Left lung (tissue), 10 donors: ENCODE measurements around the gene MYBPC3. TPM values are rescaled to one million over a fixed set of nuclear protein-coding genes. Genes with fewer than 3 reads are reported as not detected.
A peak's percentile ranks its signal among the peaks of the same experiment; 100 is the strongest.

Source experiments
- ATAC-seq: fragments of 200-7000 bp; cut with Tn5 transposase; one replicate; pipeline ENCODE4 v1.9.1; 2020; ENCODE audit warnings: moderate library complexity
- DNase-seq, 4 donors: peaks; one replicate each; pipeline ENCODE4 v3.0.0-alpha.2; 2013 to 2020
- H3K27ac ChIP-seq, 2 donors: fragments of 200-600 bp; sonication (generic) in 1 of 2; one replicate each; pipeline versions ENCODE4 v1.5.0 to v1.8.0; 2020 to 2021
- H3K27me3 ChIP-seq, 2 donors: fragments of 200-600 bp; sonication (generic) in 1 of 2; one replicate each; pipeline versions ENCODE4 v1.5.0 to v1.8.0; 2020 to 2021
- H3K36me3 ChIP-seq, 2 donors: fragments of 200-600 bp; sonication (generic) in 1 of 2; one replicate each; pipeline versions ENCODE4 v1.5.0 to v1.8.0; 2020 to 2021
- H3K4me1 ChIP-seq, 2 donors: fragments of 200-600 bp; one replicate each; pipeline ENCODE4 v1.8.0; 2021
- H3K4me3 ChIP-seq, 2 donors: fragments of 200-600 bp; sonication (generic) in 1 of 2; one replicate each; pipeline versions ENCODE4 v1.5.0 to v1.8.0; 2020 to 2021; ENCODE audit warnings: mild to moderate bottlenecking in 1 of 2
- H3K9me3 ChIP-seq, 2 donors: fragments of 200-600 bp; sonication (generic) in 1 of 2; one replicate each; pipeline versions ENCODE4 v1.5.0 to v1.8.0; 2020 to 2021
- intact Hi-C, 2 donors: fragments of 100-400 bp; cut with DNase I; formaldehyde crosslinking; loops; one replicate each; pipeline versions ENCODE4 v1.11.2 to v1.14.2; 2022
- polyA plus RNA-seq, 6 donors: library from polyadenylated mRNA; unstranded; fragments of 120-200 nt; gene quantifications; one replicate each; pipeline ENCODE4 v1.2.1, GENCODE V29; 2013; ENCODE audit not compliant: insufficient read length in 6 of 6
- total RNA-seq, 2 donors: library from RNA; stranded (reverse); fragmentation: NEBNext Ultra II Directional; extraction: Animal tissue kit (Norgen Biotek cat#: 25700); gene quantifications; one replicate each; pipeline ENCODE4 v1.2.1, GENCODE V29; 2021
- TF ChIP-seq, protein P1 (sequence below), 2 donors: fragments of 200-600 bp; sonication (generic) in 1 of 2; IDR thresholded peaks; one replicate each; pipeline versions ENCODE4 v1.5.0 to v1.8.0; 2021; ENCODE audit warnings: antibody characterized with exemption in 2 of 2
- donor health status: DM: no; HTN: yes; CAD: no.
- donor health status: DM: no; HTN: no; CAD: no.

The MYBPC3 gene
- total and polyA plus RNA-seq, 8 donors = 0.06 to 2.0 (median 0.25) TPM; not detected in 3

GRCh38 chr11:47375546-47376085, 23.1 kb upstream of the MYBPC3 start:
- TF ChIP-seq, protein P1, sequence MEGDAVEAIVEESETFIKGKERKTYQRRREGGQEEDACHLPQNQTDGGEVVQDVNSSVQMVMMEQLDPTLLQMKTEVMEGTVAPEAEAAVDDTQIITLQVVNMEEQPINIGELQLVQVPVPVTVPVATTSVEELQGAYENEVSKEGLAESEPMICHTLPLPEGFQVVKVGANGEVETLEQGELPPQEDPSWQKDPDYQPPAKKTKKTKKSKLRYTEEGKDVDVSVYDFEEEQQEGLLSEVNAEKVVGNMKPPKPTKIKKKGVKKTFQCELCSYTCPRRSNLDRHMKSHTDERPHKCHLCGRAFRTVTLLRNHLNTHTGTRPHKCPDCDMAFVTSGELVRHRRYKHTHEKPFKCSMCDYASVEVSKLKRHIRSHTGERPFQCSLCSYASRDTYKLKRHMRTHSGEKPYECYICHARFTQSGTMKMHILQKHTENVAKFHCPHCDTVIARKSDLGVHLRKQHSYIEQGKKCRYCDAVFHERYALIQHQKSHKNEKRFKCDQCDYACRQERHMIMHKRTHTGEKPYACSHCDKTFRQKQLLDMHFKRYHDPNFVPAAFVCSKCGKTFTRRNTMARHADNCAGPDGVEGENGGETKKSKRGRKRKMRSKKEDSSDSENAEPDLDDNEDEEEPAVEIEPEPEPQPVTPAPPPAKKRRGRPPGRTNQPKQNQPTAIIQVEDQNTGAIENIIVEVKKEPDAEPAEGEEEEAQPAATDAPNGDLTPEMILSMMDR (IDR thresholded peaks at IDR 0.05) = no peak
- H3K27ac ChIP-seq = peak overlapping the region in 1 of 2 donors; percentile 93
- ATAC-seq = no peak
- H3K4me1 ChIP-seq = peaks cover 0 to 48% of the 10 kb centered on the region in 2 donors
- H3K9me3 ChIP-seq = no peaks in the 10 kb centered on the region
- peaks cover 0 to 55% of the 10 kb centered on the region in 2 donors for H3K36me3 ChIP-seq
- no peak for DNase-seq
- intact Hi-C loops = loop anchor here in 1 of 2 donors (10.0 kb wide), 1 partner anchor 79 kb away; no protein-coding TSS in a partner anchor
- peak overlapping the region in 1 of 2 donors; percentile 67 for H3K4me3 ChIP-seq
- no peaks in the 10 kb centered on the region for H3K27me3 ChIP-seq

GRCh38 chr11:47375020-47375419, 22.5 kb upstream of the MYBPC3 start:
- H3K9me3 ChIP-seq = no peaks in the 10 kb centered on the region
- no peaks in the 10 kb centered on the region for H3K27me3 ChIP-seq
- peak overlapping the region in 1 of 2 donors; percentile 67 for H3K4me3 ChIP-seq
- peak overlapping the region in 1 of 2 donors; percentile 93 for H3K27ac ChIP-seq
- intact Hi-C loops = loop anchor here in 1 of 2 donors (10.0 kb wide), 1 partner anchor 80 kb away; no protein-coding TSS in a partner anchor
- H3K4me1 ChIP-seq = peaks cover 0 to 52% of the 10 kb centered on the region in 2 donors
- no peak for ATAC-seq
- TF ChIP-seq, protein P1 (IDR thresholded peaks at IDR 0.05) = no peak
- peaks cover 0 to 61% of the 10 kb centered on the region in 2 donors for H3K36me3 ChIP-seq
- no peak for DNase-seq

DNA sequence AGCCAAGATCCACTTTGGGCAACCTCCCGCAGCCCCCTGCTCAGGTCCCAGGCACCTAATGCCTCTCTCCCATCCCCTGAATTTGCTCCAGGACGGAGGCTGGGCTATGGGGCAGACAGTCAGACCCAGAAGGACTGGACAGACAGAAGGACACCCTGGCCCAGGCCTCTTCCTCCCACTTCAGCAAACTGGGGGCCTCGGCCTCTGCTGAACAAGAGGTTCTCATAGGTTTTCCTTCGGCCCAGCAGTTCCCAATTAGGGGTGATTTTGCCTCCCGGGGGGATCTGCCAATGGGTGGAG, 22.2 kb upstream of the MYBPC3 start:
- Histone ChIP-seq H3K4me1 (peaks cover 0 to 55% of the 10 kb centered on the region in 2 donors), H3K27me3 (no peaks in the 10 kb centered on the region), H3K4me3 (peak overlapping the region in 1 of 2 donors; percentile 67), H3K36me3 (peaks cover 0 to 64% of the 10 kb centered on the region in 2 donors), H3K27ac (peak overlapping the region in 1 of 2 donors; percentile 93), H3K9me3 (no peaks in the 10 kb centered on the region)
- intact Hi-C loops = loop anchor here in 1 of 2 donors (5.0 to 10.0 kb wide), 2 partner anchors 33 to 80 kb away; partner anchors contain the start of gene SLC39A13
- TF ChIP-seq, protein P1 (IDR thresholded peaks at IDR 0.05) = no peak
- ATAC-seq = no peak
- no peak for DNase-seq

GRCh38 chr11:47373876-47374719, 21.6 kb upstream of the MYBPC3 start:
- Histone ChIP-seq H3K4me1 (peaks cover 4 to 55% of the 10 kb centered on the region in 2 donors), H3K27ac (peak overlapping the region in 1 of 2 donors; percentile 93), H3K4me3 (peak overlapping the region in 1 of 2 donors; percentile 67), H3K27me3 (no peaks in the 10 kb centered on the region), H3K9me3 (no peaks in the 10 kb centered on the region), H3K36me3 (peaks cover 0 to 68% of the 10 kb centered on the region in 2 donors)
- DNase-seq (peak; percentile 63 to 97 (median 82)), ATAC-seq (peak; percentile 81)
- TF ChIP-seq, protein P1 (IDR thresholded peaks at IDR 0.05) = peak; percentile 88 to 94
- intact Hi-C loops = loop anchor here in 1 of 2 donors (5.0 to 10.0 kb wide), 2 partner anchors 33 to 81 kb away; partner anchors contain the start of gene SLC39A13

DNA sequence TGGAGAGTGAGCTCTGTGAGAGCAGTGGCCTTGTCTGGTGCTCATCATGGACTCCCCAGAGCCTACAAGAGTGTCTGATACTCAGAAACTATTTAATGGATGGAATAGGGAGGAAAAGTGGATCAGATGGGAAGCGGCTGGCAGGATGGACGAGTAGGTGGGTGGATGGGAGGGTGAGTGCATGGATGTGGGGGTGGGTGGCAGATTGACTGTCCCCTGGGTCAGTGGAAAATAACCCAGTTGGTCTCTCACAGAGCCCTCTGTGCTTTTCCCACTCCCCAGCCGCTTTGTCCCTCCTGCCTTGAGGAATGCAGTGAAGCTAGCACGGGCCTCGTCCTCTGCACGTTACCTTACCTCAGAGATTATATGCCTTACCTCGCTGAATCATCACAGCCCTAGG, 19.9 kb upstream of the MYBPC3 start:
- Histone ChIP-seq H3K4me3 (no peak overlapping the region), H3K36me3 (peaks cover 0 to 84% of the 10 kb centered on the region in 2 donors), H3K27me3 (no peaks in the 10 kb centered on the region), H3K27ac (no peak overlapping the region), H3K4me1 (peaks cover 4 to 57% of the 10 kb centered on the region in 2 donors), H3K9me3 (no peaks in the 10 kb centered on the region)
- TF ChIP-seq, protein P1 (IDR thresholded peaks at IDR 0.05) = no peak
- no peak for DNase-seq
- ATAC-seq = no peak
- intact Hi-C loops = loop anchor here in 1 of 2 donors (5.0 to 10.0 kb wide), 2 partner anchors 35 to 82 kb away; partner anchors contain the start of gene SLC39A13
